GM15510 (cell line): Measurements from ENCODE around the gene ARID3A.
A peak's percentile ranks its signal among the peaks of the same experiment; 100 is the strongest.

ENCODE experiments used
- POLR2A ChIP-seq: IDR thresholded peaks from 3 replicates; pipeline ENCODE4 v1.6.1; 2011; ENCODE audit warnings: borderline replicate concordance; ENCODE audit not compliant: insufficient read length; ENCODE audit errors: extremely low read depth

Gene ARID3A

DNA sequence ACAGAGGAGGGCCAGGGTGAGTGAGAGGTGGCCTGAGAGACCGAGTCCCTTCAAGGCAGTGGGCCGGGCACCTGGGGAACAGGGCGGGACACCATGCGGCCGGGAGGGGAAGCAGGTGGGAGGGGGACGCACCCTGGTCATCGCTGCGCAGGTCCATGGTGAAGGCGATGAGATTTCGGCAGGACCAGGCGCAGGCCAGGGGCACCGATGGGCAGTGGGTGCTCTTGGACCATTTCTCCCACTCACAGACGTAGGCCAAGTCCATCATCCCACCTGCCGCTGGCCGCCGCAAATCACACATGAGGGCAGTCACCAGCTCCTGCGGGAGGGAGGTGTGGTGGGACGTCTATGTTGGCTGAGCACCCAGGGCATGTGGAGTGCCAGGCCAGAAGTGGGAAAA is 35.0 kb upstream of the ARID3A start:
- TF ChIP-seq POLR2A, result no peak

- TF ChIP-seq POLR2A, result no peak
Measured at GRCh38 chr19:892243-892893, 33.5 kb upstream of the ARID3A start.

DNA sequence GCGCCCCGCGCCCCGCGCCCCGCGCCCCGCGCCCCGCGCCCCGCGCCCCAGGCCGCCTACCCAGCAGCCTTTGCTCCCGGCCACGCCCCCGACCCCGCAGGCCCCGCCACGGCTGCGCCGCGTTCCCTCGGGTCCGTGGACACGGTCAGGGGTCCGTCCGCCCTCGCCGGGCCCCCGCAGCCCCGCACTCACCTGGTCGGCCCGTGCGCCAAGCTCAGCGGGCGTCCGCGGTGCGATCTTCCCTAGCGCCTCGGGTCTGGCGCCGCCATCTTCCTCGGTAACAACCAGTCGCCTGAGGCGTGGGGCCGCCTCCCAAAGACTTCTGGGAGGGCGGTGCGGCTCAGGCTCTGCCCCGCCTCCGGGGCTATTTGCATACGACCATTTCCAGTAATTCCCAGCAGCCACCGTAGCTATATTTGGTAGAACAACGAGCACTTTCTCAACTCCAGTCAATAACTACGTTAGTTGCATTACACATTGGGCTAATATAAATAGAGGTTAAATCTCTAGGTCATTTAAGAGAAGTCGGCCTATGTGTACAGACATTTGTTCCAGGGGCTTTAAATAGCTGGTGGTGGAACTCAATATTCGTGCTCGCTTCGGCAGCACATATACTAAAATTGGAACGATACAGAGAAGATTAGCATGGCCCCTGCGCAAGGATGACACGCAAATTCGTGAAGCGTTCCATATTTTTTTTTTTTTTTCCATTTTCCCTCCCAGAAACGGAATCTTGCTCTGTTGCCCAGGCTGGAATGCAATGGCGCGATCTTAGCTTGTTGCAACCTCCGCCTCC is 32.7 kb upstream of the ARID3A start, which contains the start of the genes MED16 and RNU6-9:
Gene MED16 (minus strand): TSS at position 294 of the 796 bp plus-strand sequence. CDS start 2,056 bp downstream, outside the sequence.
Gene RNU6-9 (plus strand): TSS at position 591 of the 796 bp plus-strand sequence.
- TF ChIP-seq POLR2A, result peak; percentile 72

DNA sequence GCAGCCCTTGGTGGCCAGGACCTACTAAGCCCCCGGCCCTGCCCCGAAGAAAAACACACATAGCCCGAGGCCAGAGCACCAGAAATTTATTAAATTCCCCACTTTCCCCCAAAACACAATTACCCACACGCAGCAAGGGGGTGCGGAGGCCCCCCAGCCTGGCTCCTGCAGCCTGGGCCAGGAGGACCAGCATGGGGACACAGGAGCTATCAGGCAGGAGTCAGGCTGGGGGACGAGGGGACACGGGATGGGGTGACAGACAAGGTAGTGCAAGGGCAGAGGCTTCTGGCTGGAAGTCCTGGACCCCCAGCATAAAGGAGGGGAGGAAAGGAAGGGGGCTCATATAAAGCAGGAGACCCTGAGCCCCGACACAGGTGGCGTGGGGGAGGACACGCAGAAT is 29.4 kb upstream of the ARID3A start:
- TF ChIP-seq POLR2A, result no peak

- TF ChIP-seq POLR2A, result no peak
Measured at GRCh38 chr19:896999-897398, 28.8 kb upstream of the ARID3A start.

DNA sequence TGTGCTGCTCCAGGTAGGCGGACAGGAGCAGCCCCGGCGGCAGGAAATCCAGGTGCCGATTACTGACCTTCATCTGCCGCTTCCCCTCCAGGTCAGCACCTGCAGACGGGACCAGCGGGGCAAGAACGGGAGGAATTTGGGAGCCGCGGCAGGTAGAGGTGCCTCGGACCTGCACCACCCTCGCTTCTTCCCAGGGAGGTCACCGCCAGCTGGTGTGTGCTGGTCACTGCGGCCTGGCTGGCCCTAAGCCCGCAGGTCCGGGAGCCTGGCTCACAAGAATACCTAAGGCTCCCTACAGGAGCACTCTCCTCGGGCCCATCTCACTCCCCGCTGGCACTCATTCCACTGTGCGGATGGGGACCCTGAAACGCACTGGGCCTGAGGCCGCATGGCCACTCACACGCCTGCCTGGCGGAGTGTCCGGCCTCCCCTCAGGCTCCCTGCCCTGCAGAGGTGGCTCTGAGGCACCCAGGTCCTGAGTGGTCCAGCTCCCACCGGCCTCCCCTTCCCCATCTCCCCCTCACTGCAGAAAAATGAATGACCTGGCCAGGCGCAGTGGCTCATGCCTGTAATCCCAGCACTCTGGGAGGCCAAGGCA is 28.3 kb upstream of the ARID3A start:
- no peak for TF ChIP-seq POLR2A

GRCh38 chr19:898663-899062 is 27.2 kb upstream of the ARID3A start:
- no peak for TF ChIP-seq POLR2A

- TF ChIP-seq POLR2A, result no peak
Measured at GRCh38 chr19:899336-900042, 26.3 kb upstream of the ARID3A start.

GRCh38 chr19:900043-900301 is 25.9 kb upstream of the ARID3A start:
- no peak for TF ChIP-seq POLR2A

GRCh38 chr19:900302-901111 is 25.3 kb upstream of the ARID3A start:
- TF ChIP-seq POLR2A, result no peak

DNA sequence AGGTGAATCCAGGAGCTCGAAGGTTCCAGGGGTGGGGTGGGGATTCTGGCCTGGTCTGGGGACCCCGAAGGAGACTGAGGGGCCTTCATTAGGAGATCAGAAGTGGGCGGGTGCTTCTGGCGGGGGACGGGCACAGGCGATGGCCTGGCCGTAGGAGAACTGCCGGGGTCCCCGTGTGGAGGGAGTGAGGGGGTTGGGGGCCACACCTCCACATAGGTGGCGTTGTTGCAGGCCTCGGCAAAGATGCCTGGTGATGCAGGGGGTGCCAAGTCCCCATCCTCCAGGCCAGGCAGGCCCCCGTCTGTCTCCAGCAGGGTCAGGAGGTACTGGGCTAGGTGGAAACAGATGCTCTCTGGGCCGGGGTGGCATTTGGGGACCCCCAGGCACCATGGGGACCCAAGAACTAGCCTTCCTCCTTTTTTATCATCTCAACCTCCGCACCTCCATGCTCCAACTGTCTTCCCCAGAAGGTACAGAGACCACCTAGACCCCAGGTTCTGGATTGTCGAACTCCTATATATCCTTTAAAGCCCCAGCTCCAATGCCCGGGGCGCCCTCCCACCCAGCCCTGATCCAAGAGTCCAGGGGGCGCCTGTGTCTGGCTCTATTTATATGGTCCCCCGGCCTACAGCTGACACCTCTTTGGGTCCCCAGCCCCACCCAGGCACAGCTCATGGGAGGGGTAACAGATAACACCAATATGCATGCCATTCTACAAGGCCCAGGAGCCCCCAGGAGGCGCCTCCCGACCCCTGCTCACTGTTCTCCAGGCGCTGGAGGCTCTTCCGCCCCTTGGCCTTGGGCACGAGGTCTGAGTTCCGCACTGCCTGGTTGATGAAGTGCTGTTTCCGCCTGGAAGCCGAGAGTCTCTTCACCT is 24.4 kb upstream of the ARID3A start:
- TF ChIP-seq POLR2A, result no peak

GRCh38 chr19:902093-902370 is 23.8 kb upstream of the ARID3A start:
- no peak for TF ChIP-seq POLR2A

- TF ChIP-seq POLR2A, result no peak
Measured at GRCh38 chr19:902446-903226, 23.2 kb upstream of the ARID3A start.
